Neural progenitor cell (in vitro differentiated cells): ENCODE measurements around the gene CD70. TPM values are rescaled to one million over a fixed set of nuclear protein-coding genes. Genes with fewer than 3 reads are reported as not detected.
"Not testable (repeated sequence)": the region's sequence is repeated elsewhere in the genome, so short reads cannot be mapped to it uniquely, and the experiment has no call there.

Experiments used
- DNase-seq: peaks from one replicate; pipeline ENCODE4 v3.0.0-alpha.2; 2016; ENCODE audit warnings: low spot score
- H2AFZ ChIP-seq: fragments of 200-600 bp; sonication (generic); replicated peaks from 2 replicates; pipeline ENCODE4 v1.6.1; 2016; ENCODE audit warnings: antibody characterized with exemption
- H3F3A ChIP-seq: fragments of 200-600 bp; sonication (generic); 2 replicates; pipeline ENCODE4 v1.6.1; 2016; ENCODE audit warnings: antibody characterized with exemption, low read depth
- H3K27ac ChIP-seq: fragments of 200-600 bp; sonication (generic); 2 replicates; pipeline ENCODE4 v1.5.1; 2016; ENCODE audit warnings: mild to moderate bottlenecking
- H3K27me3 ChIP-seq: fragments of 200-600 bp; sonication (generic); 2 replicates; pipeline ENCODE4 v1.6.1; 2016; ENCODE audit warnings: mild to moderate bottlenecking, moderate library complexity
- H3K36me3 ChIP-seq: fragments of 200-600 bp; sonication (generic); 2 replicates; pipeline ENCODE4 v1.5.1; 2016
- H3K4me1 ChIP-seq: fragments of 200-600 bp; sonication (generic); 2 replicates; pipeline ENCODE4 v1.6.1; 2016; ENCODE audit warnings: mixed run types
- H3K4me2 ChIP-seq: fragments of 200-600 bp; sonication (generic); 2 replicates; pipeline ENCODE4 v1.6.1; 2016
- H3K4me3 ChIP-seq: fragments of 200-600 bp; sonication (generic); 2 replicates; pipeline ENCODE4 v1.5.1; 2016
- H3K79me2 ChIP-seq: fragments of 200-600 bp; sonication (generic); 2 replicates; pipeline ENCODE4 v1.6.1; 2016; ENCODE audit warnings: low read depth
- H3K9ac ChIP-seq: fragments of 200-600 bp; sonication (generic); 2 replicates; pipeline ENCODE4 v1.6.1; 2016
- H3K9me3 ChIP-seq: fragments of 200-600 bp; sonication (generic); 2 replicates; pipeline ENCODE4 v1.5.1; 2016; ENCODE audit warnings: low read depth
- H4K20me1 ChIP-seq: fragments of 200-600 bp; sonication (generic); 2 replicates; pipeline ENCODE4 v1.6.1; 2016; ENCODE audit warnings: low read depth
- H3K27ac Mint-ChIP-seq: 3 replicates; pipeline ENCODE4 v1.8.0; 2021; ENCODE audit warnings: mixed read lengths
- H3K27me3 Mint-ChIP-seq: 2 replicates; pipeline ENCODE4 v1.8.0; 2022; ENCODE audit warnings: low read depth, mild to moderate bottlenecking, inconsistent platforms, moderate library complexity, mixed read lengths; ENCODE audit not compliant: insufficient read depth
- H3K36me3 Mint-ChIP-seq: 3 replicates; pipeline ENCODE4 v1.8.0; 2021; ENCODE audit warnings: mixed read lengths
- H3K4me1 Mint-ChIP-seq: 3 replicates; pipeline ENCODE4 v1.8.0; 2021; ENCODE audit warnings: mixed read lengths
- H3K4me3 Mint-ChIP-seq: 3 replicates; pipeline ENCODE4 v1.8.0; 2021; ENCODE audit warnings: mild to moderate bottlenecking, moderate library complexity, mixed read lengths
- H3K9me3 Mint-ChIP-seq: 3 replicates; pipeline ENCODE4 v1.8.0; 2020; ENCODE audit warnings: mixed read lengths
- EZH2 ChIP-seq: fragments of 200-600 bp; sonication (generic); IDR thresholded peaks from 2 replicates; pipeline ENCODE4 v1.6.1; 2017; ENCODE audit warnings: antibody characterized with exemption, mild to moderate bottlenecking, moderate library complexity
- EZH2phosphoT487 ChIP-seq: fragments of 200-600 bp; sonication (generic); IDR thresholded peaks from 2 replicates; pipeline ENCODE4 v1.6.1; 2017; ENCODE audit warnings: antibody characterized with exemption
- total RNA-seq: library from RNA; depleted of rRNA; stranded (reverse); fragments of >200 nt; gene quantifications from 2 replicates; pipeline ENCODE4 v1.2.3, GENCODE V29; 2015; ENCODE audit warnings: low replicate concordance
- TF ChIP-seq, protein P1 (sequence below): fragments of 200-600 bp; sonication (generic); IDR thresholded peaks from 2 replicates; pipeline ENCODE4 v1.5.1; 2017; ENCODE audit warnings: antibody characterized with exemption, mild to moderate bottlenecking

The CD70 gene
- total RNA-seq, 1 donor from 2014 or later = not detected

DNA sequence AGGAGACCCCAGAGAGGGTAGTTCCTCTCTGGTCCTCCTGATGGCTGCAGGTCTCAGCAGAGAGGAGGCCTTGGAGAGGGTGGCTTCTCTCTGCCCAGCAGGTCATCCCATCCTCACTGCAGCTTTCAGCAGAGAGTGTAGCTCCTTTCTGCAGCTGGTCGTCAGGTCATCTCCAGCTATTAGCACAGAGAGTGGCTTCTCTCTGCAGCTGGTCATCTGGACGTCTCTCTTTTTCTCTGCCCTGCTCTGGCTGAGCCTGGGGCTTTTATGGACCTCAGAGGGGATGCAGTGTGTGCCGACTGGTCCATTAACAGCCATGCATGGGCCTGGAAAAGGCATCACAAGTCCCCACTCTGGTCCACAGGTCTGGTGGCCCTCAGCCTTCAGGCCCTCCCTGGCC lies 39.9 kb downstream of the CD70 start:
- peaks cover 8% of the 10 kb centered on the region for H3K27me3 Mint-ChIP-seq

DNA sequence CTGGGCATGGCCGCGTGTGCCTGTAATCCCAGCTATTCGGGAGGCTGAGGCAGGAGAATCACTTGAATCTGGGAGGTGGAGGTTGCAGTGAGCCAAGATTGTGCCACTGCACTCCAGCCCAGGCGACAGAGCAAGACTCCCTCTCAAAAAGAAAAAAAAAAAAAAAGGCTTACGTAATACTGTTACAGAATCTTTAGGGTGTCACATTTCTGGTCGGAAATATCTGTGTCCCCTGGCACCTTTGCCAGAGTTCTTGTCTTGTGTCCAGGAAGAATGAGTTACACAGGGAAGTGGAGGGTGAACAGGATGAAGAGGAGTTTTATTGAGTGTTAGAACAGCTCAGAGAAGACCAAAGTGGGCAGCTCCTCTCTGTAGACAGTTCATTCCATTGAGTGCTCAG lies 40.3 kb downstream of the CD70 start:
- peak overlapping the region; percentile 32 for H2AFZ ChIP-seq

More for the DNA sequence above, 39.9 kb downstream of the CD70 start:
- Histone ChIP-seq H3K9ac (no peak overlapping the region), H3K4me3 (no peak overlapping the region), H2AFZ (peak overlapping the region; percentile 32), H3K79me2 (no peaks in the 10 kb centered on the region), H3K9me3 (no peaks in the 10 kb centered on the region), H3K4me1 (peaks cover 4% of the 10 kb centered on the region), H3F3A (peaks cover 8% of the 10 kb centered on the region), H3K4me2 (no peak overlapping the region), H4K20me1 (no peaks in the 10 kb centered on the region), H3K36me3 (no peaks in the 10 kb centered on the region), H3K27me3 (no peaks in the 10 kb centered on the region), H3K27ac (no peak overlapping the region)
- TF ChIP-seq EZH2phosphoT487 (no peak), EZH2 (no peak)
- TF ChIP-seq, protein P1, sequence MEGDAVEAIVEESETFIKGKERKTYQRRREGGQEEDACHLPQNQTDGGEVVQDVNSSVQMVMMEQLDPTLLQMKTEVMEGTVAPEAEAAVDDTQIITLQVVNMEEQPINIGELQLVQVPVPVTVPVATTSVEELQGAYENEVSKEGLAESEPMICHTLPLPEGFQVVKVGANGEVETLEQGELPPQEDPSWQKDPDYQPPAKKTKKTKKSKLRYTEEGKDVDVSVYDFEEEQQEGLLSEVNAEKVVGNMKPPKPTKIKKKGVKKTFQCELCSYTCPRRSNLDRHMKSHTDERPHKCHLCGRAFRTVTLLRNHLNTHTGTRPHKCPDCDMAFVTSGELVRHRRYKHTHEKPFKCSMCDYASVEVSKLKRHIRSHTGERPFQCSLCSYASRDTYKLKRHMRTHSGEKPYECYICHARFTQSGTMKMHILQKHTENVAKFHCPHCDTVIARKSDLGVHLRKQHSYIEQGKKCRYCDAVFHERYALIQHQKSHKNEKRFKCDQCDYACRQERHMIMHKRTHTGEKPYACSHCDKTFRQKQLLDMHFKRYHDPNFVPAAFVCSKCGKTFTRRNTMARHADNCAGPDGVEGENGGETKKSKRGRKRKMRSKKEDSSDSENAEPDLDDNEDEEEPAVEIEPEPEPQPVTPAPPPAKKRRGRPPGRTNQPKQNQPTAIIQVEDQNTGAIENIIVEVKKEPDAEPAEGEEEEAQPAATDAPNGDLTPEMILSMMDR = no peak
- peaks cover 2% of the 10 kb centered on the region for H3K4me1 Mint-ChIP-seq
- H3K27ac Mint-ChIP-seq = no peak overlapping the region
- H3K9me3 Mint-ChIP-seq = no peaks in the 10 kb centered on the region
- no peaks in the 10 kb centered on the region for H3K36me3 Mint-ChIP-seq
- H3K4me3 Mint-ChIP-seq = no peak overlapping the region
- DNase-seq = no peak

DNA sequence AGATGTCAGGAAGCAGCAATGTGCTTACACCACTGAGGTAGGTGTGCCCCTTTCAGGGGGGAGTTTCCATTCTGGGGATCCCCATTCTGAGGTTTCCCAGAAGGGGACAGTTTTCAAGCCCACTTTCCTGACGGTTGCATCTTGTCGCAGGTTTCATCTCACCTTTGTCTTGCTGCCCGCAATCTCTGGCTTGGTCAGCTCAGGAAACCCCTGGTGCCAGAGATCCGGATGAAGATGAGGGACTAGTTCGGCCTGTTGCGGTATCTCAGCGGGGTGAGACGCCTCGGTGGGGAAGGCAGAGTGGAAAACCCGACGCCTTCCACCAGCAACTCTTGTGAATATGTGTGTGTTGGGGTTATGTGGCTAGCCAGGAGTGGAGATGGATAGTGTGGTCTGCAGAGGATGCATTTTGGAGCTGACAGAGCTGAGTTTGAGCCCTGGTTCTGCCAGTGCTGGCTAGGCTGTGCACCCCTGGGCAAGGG lies 47.0 kb downstream of the CD70 start:
- H3K36me3 ChIP-seq = no peaks in the 10 kb centered on the region
- no peaks in the 10 kb centered on the region for H3F3A ChIP-seq
- no peak overlapping the region for H3K9ac ChIP-seq
- Mint-ChIP-seq H3K36me3 (no peaks in the 10 kb centered on the region), H3K27ac (no peak overlapping the region), H3K4me1 (no peaks in the 10 kb centered on the region), H3K27me3 (peaks cover 7% of the 10 kb centered on the region), H3K4me3 (no peak overlapping the region), H3K9me3 (no peaks in the 10 kb centered on the region)
- no peaks in the 10 kb centered on the region for H3K79me2 ChIP-seq
- no peaks in the 10 kb centered on the region for H3K4me1 ChIP-seq
- no peaks in the 10 kb centered on the region for H4K20me1 ChIP-seq
- DNase-seq = no peak
- no peaks in the 10 kb centered on the region for H3K27me3 ChIP-seq
- H3K4me2 ChIP-seq = no peak overlapping the region
- TF ChIP-seq EZH2 (no peak), EZH2phosphoT487 (no peak)
- TF ChIP-seq, protein P1 = no peak
- H3K9me3 ChIP-seq = no peaks in the 10 kb centered on the region
- H3K27ac ChIP-seq = no peak overlapping the region
- no peak overlapping the region for H3K4me3 ChIP-seq
- H2AFZ ChIP-seq = no peak overlapping the region

More for the DNA sequence above, 40.3 kb downstream of the CD70 start:
- not testable (repeated sequence) for H3K36me3 Mint-ChIP-seq, H3K4me1 ChIP-seq, H3K9me3 Mint-ChIP-seq, H3K9ac ChIP-seq, H3K27me3 Mint-ChIP-seq, H3K9me3 ChIP-seq, H3K4me2 ChIP-seq, H3K27me3 ChIP-seq, H3K79me2 ChIP-seq, H3K36me3 ChIP-seq, H3K4me1 Mint-ChIP-seq, H3K27ac Mint-ChIP-seq, H3F3A ChIP-seq, H4K20me1 ChIP-seq, H3K4me3 ChIP-seq, H3K4me3 Mint-ChIP-seq, DNase-seq, H3K27ac ChIP-seq

- no peak overlapping the region for H3K4me3 Mint-ChIP-seq
- no peak for DNase-seq
- Histone ChIP-seq H3K9ac (no peak overlapping the region), H2AFZ (no peak overlapping the region), H3K79me2 (no peaks in the 10 kb centered on the region), H3K4me2 (no peak overlapping the region), H3K9me3 (peaks cover 5% of the 10 kb centered on the region), H3F3A (no peaks in the 10 kb centered on the region), H3K4me1 (no peaks in the 10 kb centered on the region), H3K4me3 (no peak overlapping the region), H3K27me3 (peaks cover 3% of the 10 kb centered on the region), H4K20me1 (no peaks in the 10 kb centered on the region), H3K27ac (no peak overlapping the region), H3K36me3 (no peaks in the 10 kb centered on the region)
- no peaks in the 10 kb centered on the region for H3K4me1 Mint-ChIP-seq
- H3K36me3 Mint-ChIP-seq = no peaks in the 10 kb centered on the region
- H3K27me3 Mint-ChIP-seq = peaks cover 19% of the 10 kb centered on the region
- TF ChIP-seq EZH2phosphoT487 = no peak
- TF ChIP-seq EZH2 = no peak
- TF ChIP-seq, protein P1 = no peak
- no peaks in the 10 kb centered on the region for H3K9me3 Mint-ChIP-seq
- no peak overlapping the region for H3K27ac Mint-ChIP-seq
Observed at GRCh38 chr19:6540918-6541689, 49.8 kb downstream of the CD70 start.
